Kidney tubule cell (primary cell): ENCODE measurements around the gene PHACTR1.

Experiments used
- DNase-seq: peaks from one replicate; pipeline ENCODE4 v3.0.0-alpha.2; 2018; ENCODE audit warnings: low spot score

Gene PHACTR1

GRCh38 chr6:13074415-13075140, 358.0 kb downstream of the PHACTR1 start:
- DNase-seq: no peak

- no peak for DNase-seq
Measured at GRCh38 chr6:13075141-13075845, 358.7 kb downstream of the PHACTR1 start.

- DNase-seq: no peak
Measured at GRCh38 chr6:13076575-13076974, 360.0 kb downstream of the PHACTR1 start.

GRCh38 chr6:13077117-13077516, 360.6 kb downstream of the PHACTR1 start:
- DNase-seq: no peak

- DNase-seq: no peak
Measured at GRCh38 chr6:13079096-13079723, 362.6 kb downstream of the PHACTR1 start.

GRCh38 chr6:13080462-13081188, 364.1 kb downstream of the PHACTR1 start:
- DNase-seq: no peak

- DNase-seq: no peak
Measured at GRCh38 chr6:13081189-13081563, 364.6 kb downstream of the PHACTR1 start.

GRCh38 chr6:13089296-13089994, 372.9 kb downstream of the PHACTR1 start:
- no peak for DNase-seq

GRCh38 chr6:13091192-13091591, 374.6 kb downstream of the PHACTR1 start:
- no peak for DNase-seq

- no peak for DNase-seq
Measured at GRCh38 chr6:13094781-13095425, 378.3 kb downstream of the PHACTR1 start.

GRCh38 chr6:13096084-13096483, 379.5 kb downstream of the PHACTR1 start:
- no peak for DNase-seq

- DNase-seq: no peak
Measured at GRCh38 chr6:13097454-13097853, 380.9 kb downstream of the PHACTR1 start.

- DNase-seq: no peak
Measured at GRCh38 chr6:13098006-13098405, 381.4 kb downstream of the PHACTR1 start.

- DNase-seq: peak; percentile 45
Measured at GRCh38 chr6:13098793-13099570, 382.4 kb downstream of the PHACTR1 start.

GRCh38 chr6:13099771-13100170, 383.2 kb downstream of the PHACTR1 start:
- DNase-seq: no peak

- DNase-seq: no peak
Measured at GRCh38 chr6:13101409-13101808, 384.8 kb downstream of the PHACTR1 start.

- DNase-seq: no peak
Measured at GRCh38 chr6:13101985-13102384, 385.4 kb downstream of the PHACTR1 start.

GRCh38 chr6:13103169-13103568, 386.6 kb downstream of the PHACTR1 start:
- DNase-seq: no peak

GRCh38 chr6:13105139-13105538, 388.6 kb downstream of the PHACTR1 start:
- DNase-seq: no peak

GRCh38 chr6:13112921-13113320, 396.4 kb downstream of the PHACTR1 start:
- DNase-seq: no peak

- DNase-seq: no peak
Measured at GRCh38 chr6:13113376-13113775, 396.8 kb downstream of the PHACTR1 start.
